DOHH2 (cell line): ENCODE measurements around the gene NOC4L.

Experiments
- H3F3A ChIP-seq: fragments of 200-600 bp; sonication (generic), shearing (Covaris generic); 2 replicates; pipeline ENCODE4 v1.6.0; 2016; ENCODE audit warnings: antibody characterized with exemption, mild to moderate bottlenecking; ENCODE audit not compliant: control insufficient read depth, insufficient read depth
- H3K27ac ChIP-seq: fragments of 200-600 bp; sonication (generic); 2 replicates; pipeline ENCODE4 v1.5.1; 2014; ENCODE audit warnings: low read depth, mild to moderate bottlenecking, low read length, moderate library complexity
- H3K27me3 ChIP-seq: fragments of 200-600 bp; sonication (generic); 2 replicates; pipeline ENCODE4 v1.6.1; 2014; ENCODE audit warnings: mild to moderate bottlenecking, low read length, mixed read lengths; ENCODE audit not compliant: control insufficient read depth
- H3K36me3 ChIP-seq: fragments of 200-600 bp; sonication (generic); 2 replicates; pipeline ENCODE4 v1.6.1; 2014; ENCODE audit warnings: mild to moderate bottlenecking, low read length, moderate library complexity, mixed read lengths; ENCODE audit not compliant: control insufficient read depth
- H3K4me1 ChIP-seq: fragments of 200-600 bp; sonication (generic); 2 replicates; pipeline ENCODE4 v1.6.1; 2014; ENCODE audit warnings: mild to moderate bottlenecking, low read length, mixed read lengths; ENCODE audit not compliant: control insufficient read depth
- H3K4me2 ChIP-seq: fragments of 200-600 bp; sonication (generic); 2 replicates; pipeline ENCODE4 v1.6.0; 2014; ENCODE audit warnings: mild to moderate bottlenecking, low read length, moderate library complexity
- H3K4me3 ChIP-seq: fragments of 200-600 bp; sonication (generic); 2 replicates; pipeline ENCODE4 v1.5.1; 2014; ENCODE audit warnings: mild to moderate bottlenecking, low read length, mixed read lengths
- H3K79me2 ChIP-seq: fragments of 200-600 bp; sonication (generic); 2 replicates; pipeline ENCODE4 v1.6.1; 2014; ENCODE audit warnings: mild to moderate bottlenecking, low read length, mixed read lengths; ENCODE audit not compliant: control insufficient read depth
- H3K9me2 ChIP-seq: fragments of 200-600 bp; sonication (generic); replicated peaks from 2 replicates; pipeline ENCODE4 v1.6.1; 2014; ENCODE audit warnings: mild to moderate bottlenecking, low read length, mixed read lengths; ENCODE audit not compliant: control insufficient read depth
- H3K9me3 ChIP-seq: fragments of 200-600 bp; sonication (generic); 2 replicates; pipeline ENCODE4 v1.6.1; 2014; ENCODE audit warnings: antibody characterized with exemption, low read length, mixed read lengths; ENCODE audit not compliant: control insufficient read depth, insufficient read depth
- H4K20me1 ChIP-seq: fragments of 200-600 bp; sonication (generic); 2 replicates; pipeline ENCODE4 v1.6.0; 2014; ENCODE audit warnings: low read depth, mild to moderate bottlenecking, antibody characterized with exemption, low read length, moderate library complexity; ENCODE audit not compliant: control insufficient read depth, insufficient read depth
- EZH2phosphoT487 ChIP-seq: fragments of 200-600 bp; sonication (generic); IDR thresholded peaks from 2 replicates; pipeline ENCODE4 v1.6.1; 2017; ENCODE audit warnings: borderline replicate concordance, mild to moderate bottlenecking, antibody characterized with exemption, low read length, moderate library complexity, mixed read lengths
- TF ChIP-seq, protein P1 (sequence below): fragments of 200-600 bp; sonication (generic); IDR thresholded peaks from one replicate; pipeline ENCODE4 v1.5.1; 2014; ENCODE audit warnings: antibody characterized with exemption, mild to moderate bottlenecking, low read depth, low read length; ENCODE audit not compliant: poor library complexity, severe bottlenecking

The NOC4L gene

DNA sequence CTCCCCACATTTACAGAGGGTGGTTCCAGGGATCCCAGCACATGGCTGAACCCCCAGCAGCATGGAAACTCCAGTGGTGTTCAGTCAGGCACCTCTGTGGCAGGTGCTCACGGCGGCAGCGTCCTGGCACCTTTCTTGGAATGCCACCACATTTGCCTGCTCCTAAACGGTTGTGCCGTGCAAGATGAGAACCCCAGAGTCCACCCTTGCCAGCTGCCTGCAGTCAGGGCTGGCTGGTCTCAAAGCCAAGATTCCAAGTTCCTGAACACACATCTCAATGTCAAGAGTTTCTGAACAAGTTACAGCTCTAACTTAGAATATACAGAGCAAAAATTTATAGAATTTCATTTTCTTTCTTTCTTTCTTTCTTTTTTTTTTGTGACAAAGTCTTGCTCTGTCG is 38.8 kb upstream of the NOC4L start:
- H4K20me1 ChIP-seq = no peaks in the 10 kb centered on the region
- H3F3A ChIP-seq = no peaks in the 10 kb centered on the region
- no peaks in the 10 kb centered on the region for H3K9me2 ChIP-seq
- H3K27me3 ChIP-seq = no peaks in the 10 kb centered on the region
- H3K79me2 ChIP-seq = peaks cover 7% of the 10 kb centered on the region
- H3K9me3 ChIP-seq = no peaks in the 10 kb centered on the region
- H3K4me2 ChIP-seq = no peak overlapping the region
- no peak overlapping the region for H3K27ac ChIP-seq
- H3K36me3 ChIP-seq = peaks cover 34% of the 10 kb centered on the region
- H3K4me3 ChIP-seq = no peak overlapping the region
- H3K4me1 ChIP-seq = no peaks in the 10 kb centered on the region
- TF ChIP-seq, protein P1, sequence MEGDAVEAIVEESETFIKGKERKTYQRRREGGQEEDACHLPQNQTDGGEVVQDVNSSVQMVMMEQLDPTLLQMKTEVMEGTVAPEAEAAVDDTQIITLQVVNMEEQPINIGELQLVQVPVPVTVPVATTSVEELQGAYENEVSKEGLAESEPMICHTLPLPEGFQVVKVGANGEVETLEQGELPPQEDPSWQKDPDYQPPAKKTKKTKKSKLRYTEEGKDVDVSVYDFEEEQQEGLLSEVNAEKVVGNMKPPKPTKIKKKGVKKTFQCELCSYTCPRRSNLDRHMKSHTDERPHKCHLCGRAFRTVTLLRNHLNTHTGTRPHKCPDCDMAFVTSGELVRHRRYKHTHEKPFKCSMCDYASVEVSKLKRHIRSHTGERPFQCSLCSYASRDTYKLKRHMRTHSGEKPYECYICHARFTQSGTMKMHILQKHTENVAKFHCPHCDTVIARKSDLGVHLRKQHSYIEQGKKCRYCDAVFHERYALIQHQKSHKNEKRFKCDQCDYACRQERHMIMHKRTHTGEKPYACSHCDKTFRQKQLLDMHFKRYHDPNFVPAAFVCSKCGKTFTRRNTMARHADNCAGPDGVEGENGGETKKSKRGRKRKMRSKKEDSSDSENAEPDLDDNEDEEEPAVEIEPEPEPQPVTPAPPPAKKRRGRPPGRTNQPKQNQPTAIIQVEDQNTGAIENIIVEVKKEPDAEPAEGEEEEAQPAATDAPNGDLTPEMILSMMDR = no peak
- no peak for TF ChIP-seq EZH2phosphoT487

DNA sequence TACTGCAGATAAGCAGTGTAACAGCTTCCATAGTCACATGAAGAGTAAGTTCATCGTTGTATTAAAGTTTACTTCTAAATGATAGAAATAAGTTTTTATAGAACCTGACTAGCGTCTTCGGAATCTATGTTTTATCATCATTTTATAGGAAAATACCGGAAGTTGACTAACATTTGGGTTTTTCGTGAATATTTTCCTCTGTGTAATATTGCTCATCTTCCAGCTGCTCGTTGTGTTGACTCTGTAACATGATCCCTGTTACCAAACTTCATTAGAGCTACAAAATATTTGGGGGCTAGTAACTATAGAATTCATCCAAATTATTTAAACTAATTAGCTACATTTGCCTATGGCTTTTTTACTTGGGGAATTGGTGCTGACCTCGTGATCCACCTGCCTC is 37.3 kb upstream of the NOC4L start:
- peaks cover 45% of the 10 kb centered on the region for H3K36me3 ChIP-seq
- no peaks in the 10 kb centered on the region for H3K4me1 ChIP-seq
- no peaks in the 10 kb centered on the region for H3F3A ChIP-seq
- no peak overlapping the region for H3K4me2 ChIP-seq
- H3K4me3 ChIP-seq = no peak overlapping the region
- no peaks in the 10 kb centered on the region for H3K9me3 ChIP-seq
- H3K27me3 ChIP-seq = no peaks in the 10 kb centered on the region
- no peaks in the 10 kb centered on the region for H4K20me1 ChIP-seq
- no peaks in the 10 kb centered on the region for H3K9me2 ChIP-seq
- no peak for TF ChIP-seq EZH2phosphoT487
- TF ChIP-seq, protein P1 = no peak
- peaks cover 7% of the 10 kb centered on the region for H3K79me2 ChIP-seq
- no peak overlapping the region for H3K27ac ChIP-seq

DNA sequence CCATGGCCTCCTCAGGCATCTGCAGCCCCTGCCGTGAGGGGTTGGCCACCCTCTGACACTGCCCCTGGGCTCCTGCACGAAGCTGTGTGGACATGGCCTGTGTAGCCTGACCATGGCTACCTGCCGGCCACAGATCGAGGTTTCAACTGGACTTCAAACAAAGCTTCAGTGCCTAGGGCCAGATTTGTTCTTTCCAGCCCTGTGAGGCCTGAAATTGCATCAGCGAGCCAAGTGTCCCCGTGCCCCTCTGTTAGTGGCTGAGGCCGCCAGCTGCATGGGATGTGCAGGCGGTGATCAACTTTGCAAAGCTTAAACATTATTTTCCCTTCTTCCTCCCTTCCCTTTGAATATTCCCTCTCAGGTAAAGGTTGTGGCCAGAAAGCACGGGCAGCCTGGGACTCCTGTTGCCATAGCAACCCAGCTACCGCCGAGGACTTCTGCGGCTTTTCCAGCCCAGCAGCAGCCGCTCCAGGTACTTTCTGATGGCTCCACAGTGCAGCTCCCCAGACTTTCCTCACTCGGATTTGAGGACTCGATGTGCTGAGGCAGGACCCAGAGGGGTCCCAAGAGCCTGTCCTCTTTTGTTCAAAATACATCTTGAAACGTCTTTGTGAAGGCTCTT is 35.9 kb upstream of the NOC4L start:
- Histone ChIP-seq H3K9me2 (no peaks in the 10 kb centered on the region), H3K36me3 (peaks cover 44% of the 10 kb centered on the region), H3K4me2 (no peak overlapping the region), H3F3A (no peaks in the 10 kb centered on the region), H3K9me3 (no peaks in the 10 kb centered on the region), H3K79me2 (peaks cover 7% of the 10 kb centered on the region), H3K27me3 (no peaks in the 10 kb centered on the region), H3K4me1 (no peaks in the 10 kb centered on the region), H3K27ac (no peak overlapping the region), H4K20me1 (0 out of 2 replicates have a peak, but pooled peaks cover under 1% of the 10 kb centered on the region), H3K4me3 (no peak overlapping the region)
- TF ChIP-seq, protein P1 = no peak
- no peak for TF ChIP-seq EZH2phosphoT487
